Rectal smooth muscle tissue (tissue), 1 donor: ENCODE results near the gene PTAFR.
A peak's percentile ranks its signal among the peaks of the same experiment; 100 is the strongest.

Experiments used
- H3K27ac ChIP-seq: one replicate; pipeline ENCODE4 v1.7.0; 2013; ENCODE audit warnings: low read depth, low read length, inconsistent platforms
- H3K27me3 ChIP-seq: one replicate; pipeline ENCODE4 v1.7.0; 2013; ENCODE audit warnings: low read length; ENCODE audit not compliant: control insufficient read depth, insufficient read depth
- H3K36me3 ChIP-seq: one replicate; pipeline ENCODE4 v1.7.0; 2013; ENCODE audit warnings: low read length; ENCODE audit not compliant: control insufficient read depth, insufficient read depth
- H3K4me1 ChIP-seq: one replicate; pipeline ENCODE4 v1.7.0; 2013; ENCODE audit warnings: low read length; ENCODE audit not compliant: control insufficient read depth, insufficient read depth
- H3K4me3 ChIP-seq: one replicate; pipeline ENCODE4 v1.7.0; 2013; ENCODE audit warnings: low read length
- H3K9ac ChIP-seq: one replicate; pipeline ENCODE4 v1.7.0; 2013; ENCODE audit warnings: low read length

Gene PTAFR, protein sequence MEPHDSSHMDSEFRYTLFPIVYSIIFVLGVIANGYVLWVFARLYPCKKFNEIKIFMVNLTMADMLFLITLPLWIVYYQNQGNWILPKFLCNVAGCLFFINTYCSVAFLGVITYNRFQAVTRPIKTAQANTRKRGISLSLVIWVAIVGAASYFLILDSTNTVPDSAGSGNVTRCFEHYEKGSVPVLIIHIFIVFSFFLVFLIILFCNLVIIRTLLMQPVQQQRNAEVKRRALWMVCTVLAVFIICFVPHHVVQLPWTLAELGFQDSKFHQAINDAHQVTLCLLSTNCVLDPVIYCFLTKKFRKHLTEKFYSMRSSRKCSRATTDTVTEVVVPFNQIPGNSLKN

DNA sequence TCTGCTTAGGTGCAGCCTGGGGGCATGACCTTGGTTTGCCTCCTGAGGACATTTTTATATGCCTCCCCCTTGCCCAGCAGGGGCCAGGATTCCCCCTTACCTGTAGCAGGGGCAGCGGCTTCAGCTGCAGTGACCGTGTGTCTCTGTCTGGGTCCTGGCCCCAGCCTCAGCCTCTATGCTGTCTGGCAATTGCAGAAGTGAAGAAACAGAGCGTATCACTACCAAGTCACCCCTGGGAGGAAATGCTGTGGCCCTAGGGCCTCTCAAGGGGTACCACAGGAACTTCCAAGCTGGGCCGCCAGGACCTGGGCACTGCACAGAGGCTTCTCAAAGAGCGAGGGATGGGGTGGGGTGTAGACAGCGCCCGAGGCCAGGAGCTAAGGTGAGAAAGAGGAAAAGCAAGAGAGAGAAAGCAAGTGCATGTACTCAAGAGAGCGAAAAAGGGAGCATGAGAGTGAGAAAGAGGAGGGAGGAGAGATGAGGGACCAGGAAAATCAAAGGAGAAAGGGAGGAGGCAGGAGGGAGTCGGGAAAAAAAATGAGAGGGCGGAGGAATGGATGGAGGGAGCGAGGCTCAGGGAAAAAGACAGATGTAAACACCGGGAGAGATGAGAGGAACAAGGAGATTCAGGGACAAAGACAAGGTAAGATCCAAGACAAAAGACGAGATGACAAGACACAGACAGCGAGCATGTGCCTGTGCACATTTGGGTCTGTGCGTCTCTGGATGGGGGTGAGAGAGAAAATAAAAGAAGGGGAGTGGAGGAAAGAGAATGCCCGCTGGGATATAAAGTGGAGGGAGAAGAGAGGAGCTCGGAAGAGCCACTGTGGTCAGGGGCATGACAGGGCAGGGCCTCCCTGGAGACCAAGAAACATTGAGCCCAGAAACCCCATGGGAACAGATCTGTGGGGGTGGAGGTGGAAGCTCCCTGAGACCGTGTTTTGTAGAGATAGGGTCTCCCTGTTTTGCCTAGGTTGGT, at the start of gene PTAFR:
Gene PTAFR, minus strand, starts transcription at position 199 of the 979 bp plus-strand sequence. CDS start 25,669 bp downstream, outside the sequence.
- Histone ChIP-seq H3K4me1 (no peaks in the 10 kb centered on the region), H3K36me3 (no peaks in the 10 kb centered on the region), H3K27me3 (no peaks in the 10 kb centered on the region), H3K9ac (no peak within 1 kb of the TSS), H3K27ac (no peak within 1 kb of the TSS), H3K4me3 (peak within 1 kb of the TSS; percentile 10)

DNA sequence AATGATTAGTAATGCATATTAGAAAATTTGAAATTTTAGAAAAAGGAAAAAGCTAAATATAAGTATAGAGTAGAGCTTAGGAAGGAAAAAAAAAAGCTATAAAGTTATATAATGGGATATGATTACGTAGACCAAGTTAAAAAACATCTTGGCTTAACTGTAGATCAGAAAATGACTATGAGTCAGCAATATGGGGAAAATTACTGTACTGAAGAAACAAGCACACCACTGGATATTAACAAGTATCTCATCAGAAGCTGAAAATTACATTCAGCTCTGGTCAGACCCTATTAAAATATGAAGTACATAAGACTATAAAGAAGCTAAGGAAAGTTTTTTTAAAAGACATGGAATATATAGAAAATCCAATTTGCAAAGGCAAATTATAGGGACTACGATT, 36.8 kb upstream of the PTAFR start:
- Histone ChIP-seq H3K4me1 (no peaks in the 10 kb centered on the region), H3K27ac (no peak overlapping the region), H3K27me3 (no peaks in the 10 kb centered on the region), H3K36me3 (peaks cover 20% of the 10 kb centered on the region), H3K9ac (no peak overlapping the region), H3K4me3 (no peak overlapping the region)

DNA sequence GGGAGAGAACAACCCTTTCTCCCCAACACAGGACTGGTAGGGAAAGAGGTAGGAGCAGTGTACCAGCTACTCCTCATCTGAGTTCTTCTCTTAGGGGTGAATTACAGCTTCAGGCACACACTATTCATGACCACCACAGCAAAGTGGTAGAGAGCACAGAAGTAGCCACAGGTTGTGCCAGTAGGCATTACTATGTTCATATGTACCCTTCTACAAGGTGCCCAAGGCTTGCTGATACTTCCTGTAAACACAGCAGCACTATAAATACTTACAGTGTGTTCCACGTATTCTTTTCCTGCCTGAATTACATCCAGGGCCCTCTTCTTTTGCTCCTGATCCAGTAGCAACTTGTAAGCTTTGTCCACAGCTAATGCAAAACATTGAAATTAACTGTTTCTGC, 33.2 kb upstream of the PTAFR start:
- H3K36me3 ChIP-seq, result peaks cover 23% of the 10 kb centered on the region
- H3K4me1 ChIP-seq, result no peaks in the 10 kb centered on the region
- H3K4me3 ChIP-seq, result no peak overlapping the region
- H3K9ac ChIP-seq, result no peak overlapping the region
- no peaks in the 10 kb centered on the region for H3K27me3 ChIP-seq
- H3K27ac ChIP-seq, result no peak overlapping the region

DNA sequence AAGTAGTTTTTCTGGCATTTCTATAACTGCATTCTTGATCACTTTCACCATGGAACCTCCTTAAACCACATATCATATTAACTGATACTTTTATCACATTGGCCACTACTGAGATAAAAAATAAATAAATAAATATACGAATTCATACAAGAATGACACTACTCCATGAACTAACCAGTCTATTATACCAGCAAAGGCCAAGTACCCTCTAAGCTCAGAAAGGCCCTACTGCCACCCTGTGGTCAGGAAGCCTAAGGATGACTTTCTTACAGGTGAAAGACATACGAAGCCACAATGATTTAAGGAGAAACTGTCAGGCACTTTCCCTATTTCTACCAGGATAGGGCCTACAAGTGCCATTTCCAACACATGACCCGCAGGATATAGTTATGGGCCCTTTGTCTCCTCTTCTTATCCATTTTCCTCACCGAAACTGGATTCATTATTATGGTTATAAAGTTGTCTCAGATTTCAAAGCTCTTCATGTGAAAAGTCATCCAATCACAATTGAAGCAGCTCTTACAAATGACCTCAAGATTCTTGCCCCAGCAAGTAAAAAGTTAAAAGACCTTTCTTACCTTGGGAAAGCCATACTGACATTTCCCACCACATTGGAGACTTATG, 32.4 kb upstream of the PTAFR start:
- Histone ChIP-seq H3K4me3 (no peak overlapping the region), H3K27me3 (no peaks in the 10 kb centered on the region), H3K36me3 (peaks cover 27% of the 10 kb centered on the region), H3K9ac (no peak overlapping the region), H3K27ac (no peak overlapping the region), H3K4me1 (no peaks in the 10 kb centered on the region)

DNA sequence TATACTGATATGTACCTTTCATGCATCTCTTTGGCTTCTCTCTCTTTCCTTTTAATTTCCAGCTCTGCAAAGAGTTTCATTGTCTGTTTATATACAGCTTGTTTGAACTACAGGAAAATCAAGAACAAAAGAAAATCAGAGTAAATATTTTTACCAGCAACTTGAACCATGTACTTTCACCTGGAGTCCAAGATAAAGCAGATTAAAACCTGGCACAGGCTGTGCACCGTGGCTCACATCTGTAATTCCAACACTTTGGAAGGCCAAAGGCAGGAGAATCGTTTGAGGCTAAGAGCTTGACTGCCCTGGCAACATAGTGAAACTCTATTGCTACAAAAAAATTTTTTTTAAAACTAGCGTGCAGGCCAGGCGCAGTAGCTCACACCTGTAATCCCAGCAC, 28.8 kb upstream of the PTAFR start:
- Histone ChIP-seq H3K4me3 (no peak overlapping the region), H3K9ac (no peak overlapping the region), H3K4me1 (no peaks in the 10 kb centered on the region), H3K27ac (no peak overlapping the region), H3K27me3 (no peaks in the 10 kb centered on the region), H3K36me3 (peaks cover 28% of the 10 kb centered on the region)

DNA sequence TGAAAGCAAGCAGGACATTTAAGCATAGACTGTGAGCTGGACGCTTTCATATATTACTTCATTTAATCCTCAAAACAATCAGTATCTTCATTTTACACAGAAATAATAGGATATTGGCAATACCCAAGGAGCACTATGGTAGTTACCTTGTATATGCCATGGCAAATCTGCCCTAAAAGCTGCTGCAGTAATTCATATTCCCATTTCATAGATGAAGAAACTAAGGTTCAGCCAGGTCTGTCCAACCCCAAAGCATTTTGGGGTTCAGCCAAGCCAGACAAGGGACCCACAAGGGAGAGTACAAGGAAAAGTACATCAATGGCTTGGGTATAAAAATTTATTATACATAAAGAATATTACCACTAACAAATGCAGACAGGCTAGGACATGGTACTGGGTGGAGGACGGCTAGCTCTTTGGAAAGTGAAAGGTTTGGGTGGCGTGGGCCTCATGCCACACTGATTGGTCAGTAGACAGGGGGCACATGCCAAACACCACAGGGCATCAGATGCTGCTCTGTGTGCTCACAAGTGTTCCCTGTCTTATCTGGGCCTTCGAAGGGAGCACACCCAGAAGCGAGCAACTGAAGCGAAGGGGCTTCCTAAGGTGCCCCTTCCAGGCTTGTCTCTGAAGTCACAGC, 23.9 kb upstream of the PTAFR start:
- no peaks in the 10 kb centered on the region for H3K4me1 ChIP-seq
- no peak overlapping the region for H3K27ac ChIP-seq
- H3K9ac ChIP-seq, result no peak overlapping the region
- H3K4me3 ChIP-seq, result no peak overlapping the region
- H3K27me3 ChIP-seq, result no peaks in the 10 kb centered on the region
- H3K36me3 ChIP-seq, result peaks cover 23% of the 10 kb centered on the region

DNA sequence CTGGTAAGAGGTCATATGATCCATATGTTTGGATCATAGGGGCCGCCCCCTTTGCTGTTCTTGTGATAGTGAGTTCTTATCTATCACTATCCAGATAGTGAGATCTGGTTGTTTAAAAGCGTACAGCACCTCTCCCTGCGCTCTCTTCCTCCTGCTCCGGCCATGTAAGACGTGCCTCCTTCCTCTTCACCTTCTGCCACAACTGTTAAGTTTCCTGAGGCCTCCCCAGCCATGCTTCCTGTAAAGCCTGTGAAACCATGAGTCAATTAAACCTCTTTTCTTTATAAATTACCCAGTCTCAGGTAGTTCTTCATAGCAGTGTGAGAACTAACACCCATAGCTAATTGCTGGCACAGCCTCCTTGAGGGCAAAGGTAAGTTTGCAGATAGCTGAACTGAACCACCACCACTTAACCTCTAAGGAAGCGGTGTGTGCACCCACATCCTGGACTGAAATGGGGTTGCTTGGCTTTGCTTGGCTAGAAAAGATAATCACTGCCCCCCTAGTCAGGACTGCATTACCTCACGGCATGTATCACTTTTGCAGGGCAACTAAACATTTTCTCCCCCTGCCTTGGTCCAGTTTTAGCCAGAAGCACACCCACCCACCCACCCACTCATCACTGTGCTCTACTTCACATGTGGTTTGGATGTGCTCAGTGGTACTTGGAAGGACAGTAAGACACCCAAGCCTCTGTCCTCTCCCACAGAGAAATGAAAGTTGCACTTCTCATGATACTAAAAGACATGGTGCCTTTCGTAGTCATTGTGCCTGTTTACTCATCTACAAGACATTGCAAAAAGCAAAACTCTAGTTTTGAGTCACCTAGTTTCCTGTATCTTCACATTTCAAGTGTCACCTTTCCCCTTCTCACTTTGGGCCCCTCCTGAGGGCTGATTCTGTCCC, 23.1 kb upstream of the PTAFR start:
- Histone ChIP-seq H3K36me3 (peaks cover 23% of the 10 kb centered on the region), H3K27me3 (no peaks in the 10 kb centered on the region), H3K27ac (no peak overlapping the region), H3K4me3 (no peak overlapping the region), H3K4me1 (no peaks in the 10 kb centered on the region), H3K9ac (no peak overlapping the region)

DNA sequence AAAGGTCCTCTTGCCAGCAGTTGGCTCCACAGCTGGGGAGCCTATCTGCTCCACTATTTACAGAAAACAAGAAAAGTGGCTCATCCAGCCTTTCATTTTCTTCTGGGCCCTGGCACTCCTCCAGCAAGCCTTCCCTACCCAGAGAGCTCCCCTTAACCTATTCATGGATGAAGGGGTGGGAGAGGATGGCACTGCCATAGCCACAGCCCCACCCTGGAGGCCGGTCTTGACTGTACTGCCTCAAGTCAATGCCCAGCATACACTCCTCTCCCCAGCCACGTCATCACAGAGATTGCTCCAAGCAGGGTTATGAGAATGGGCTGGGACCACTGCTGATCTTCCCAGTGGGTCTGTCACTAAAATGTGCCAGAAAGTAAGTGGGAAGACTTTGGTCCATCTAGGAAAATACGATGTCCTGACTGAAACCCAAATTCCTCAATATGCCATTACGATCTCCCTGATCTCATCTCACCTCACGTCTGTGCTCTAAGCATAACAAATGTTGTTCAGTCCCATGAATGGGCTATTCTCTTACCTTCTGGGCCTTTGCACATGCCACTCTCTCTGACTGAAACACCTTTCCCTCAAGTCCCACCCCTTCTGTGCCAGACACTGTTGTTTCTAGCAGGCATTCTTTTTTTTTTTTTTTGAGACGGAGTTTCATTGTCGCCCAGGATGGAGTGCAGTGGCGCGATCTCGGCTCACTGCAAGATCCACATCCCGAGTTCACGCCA, 21.4 kb upstream of the PTAFR start:
- H3K27ac ChIP-seq, result no peak overlapping the region
- no peaks in the 10 kb centered on the region for H3K27me3 ChIP-seq
- H3K9ac ChIP-seq, result no peak overlapping the region
- H3K4me3 ChIP-seq, result no peak overlapping the region
- no peaks in the 10 kb centered on the region for H3K4me1 ChIP-seq
- peaks cover 8% of the 10 kb centered on the region for H3K36me3 ChIP-seq

DNA sequence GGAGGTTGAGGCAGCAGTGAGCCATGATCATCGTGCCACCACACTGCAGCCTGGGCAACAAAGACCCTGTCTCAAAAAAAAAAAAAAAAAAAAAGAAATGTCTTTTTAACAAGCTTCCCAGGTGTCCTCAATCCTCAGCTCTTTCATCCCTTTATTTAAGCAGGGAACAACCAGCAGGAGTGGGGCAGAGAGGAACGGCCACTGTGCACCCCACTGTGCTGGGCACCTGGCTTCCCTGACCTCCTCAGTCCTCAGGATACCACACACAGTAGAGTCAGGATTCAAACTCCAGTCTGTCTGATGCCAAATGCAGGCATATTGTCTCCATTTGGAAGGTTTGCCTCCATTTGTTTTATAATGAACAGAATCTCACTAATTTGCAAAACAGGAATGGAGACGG, 19.8 kb upstream of the PTAFR start:
- peaks cover 7% of the 10 kb centered on the region for H3K36me3 ChIP-seq
- no peak overlapping the region for H3K4me3 ChIP-seq
- H3K9ac ChIP-seq, result no peak overlapping the region
- no peaks in the 10 kb centered on the region for H3K27me3 ChIP-seq
- no peak overlapping the region for H3K27ac ChIP-seq
- H3K4me1 ChIP-seq, result no peaks in the 10 kb centered on the region

DNA sequence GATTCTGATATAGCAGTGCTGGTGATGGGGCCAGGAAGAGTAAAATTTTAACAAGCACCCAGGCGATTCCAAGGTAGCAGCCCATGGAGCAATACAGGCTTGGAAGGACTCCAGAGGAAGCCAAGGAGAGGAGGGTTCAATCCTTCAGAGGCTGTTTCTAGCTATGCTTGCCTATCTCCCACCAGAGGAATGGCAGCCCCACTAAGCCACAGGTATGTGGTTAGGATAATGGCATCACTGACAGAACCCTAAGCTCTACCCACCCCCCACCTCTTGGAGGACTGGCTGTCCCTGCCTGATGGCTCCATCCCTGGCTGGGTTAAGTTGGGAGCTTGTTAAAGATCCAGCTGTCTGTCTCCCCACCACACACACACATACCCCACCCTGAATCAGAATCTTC, 19.3 kb upstream of the PTAFR start:
- Histone ChIP-seq H3K4me3 (no peak overlapping the region), H3K9ac (no peak overlapping the region), H3K27me3 (no peaks in the 10 kb centered on the region), H3K4me1 (no peaks in the 10 kb centered on the region), H3K36me3 (peaks cover 7% of the 10 kb centered on the region), H3K27ac (no peak overlapping the region)
